Rectal smooth muscle tissue (tissue), 1 donor: ENCODE measurements around the gene TANGO2.

Source experiments
- H3K27ac ChIP-seq: one replicate; pipeline ENCODE4 v1.7.0; 2013; ENCODE audit warnings: low read depth, low read length, inconsistent platforms
- H3K27me3 ChIP-seq: one replicate; pipeline ENCODE4 v1.7.0; 2013; ENCODE audit warnings: low read length; ENCODE audit not compliant: control insufficient read depth, insufficient read depth
- H3K36me3 ChIP-seq: one replicate; pipeline ENCODE4 v1.7.0; 2013; ENCODE audit warnings: low read length; ENCODE audit not compliant: control insufficient read depth, insufficient read depth
- H3K4me1 ChIP-seq: one replicate; pipeline ENCODE4 v1.7.0; 2013; ENCODE audit warnings: low read length; ENCODE audit not compliant: control insufficient read depth, insufficient read depth
- H3K4me3 ChIP-seq: one replicate; pipeline ENCODE4 v1.7.0; 2013; ENCODE audit warnings: low read length
- H3K9ac ChIP-seq: one replicate; pipeline ENCODE4 v1.7.0; 2013; ENCODE audit warnings: low read length

TANGO2 gene

GRCh38 chr22:20020533-20021195, at the start of gene TANGO2:
Gene TANGO2, plus strand, starts transcription at chr22:20021110. Its CDS starts 15,689 bp downstream, at chr22:20036799.
- Histone ChIP-seq H3K36me3 (no peaks in the 10 kb centered on the region), H3K9ac (peak within 1 kb of the TSS; percentile 82), H3K27ac (peak within 1 kb of the TSS; percentile 74), H3K4me3 (peak within 1 kb of the TSS; percentile 92), H3K27me3 (no peaks in the 10 kb centered on the region), H3K4me1 (peaks cover 19% of the 10 kb centered on the region)

DNA sequence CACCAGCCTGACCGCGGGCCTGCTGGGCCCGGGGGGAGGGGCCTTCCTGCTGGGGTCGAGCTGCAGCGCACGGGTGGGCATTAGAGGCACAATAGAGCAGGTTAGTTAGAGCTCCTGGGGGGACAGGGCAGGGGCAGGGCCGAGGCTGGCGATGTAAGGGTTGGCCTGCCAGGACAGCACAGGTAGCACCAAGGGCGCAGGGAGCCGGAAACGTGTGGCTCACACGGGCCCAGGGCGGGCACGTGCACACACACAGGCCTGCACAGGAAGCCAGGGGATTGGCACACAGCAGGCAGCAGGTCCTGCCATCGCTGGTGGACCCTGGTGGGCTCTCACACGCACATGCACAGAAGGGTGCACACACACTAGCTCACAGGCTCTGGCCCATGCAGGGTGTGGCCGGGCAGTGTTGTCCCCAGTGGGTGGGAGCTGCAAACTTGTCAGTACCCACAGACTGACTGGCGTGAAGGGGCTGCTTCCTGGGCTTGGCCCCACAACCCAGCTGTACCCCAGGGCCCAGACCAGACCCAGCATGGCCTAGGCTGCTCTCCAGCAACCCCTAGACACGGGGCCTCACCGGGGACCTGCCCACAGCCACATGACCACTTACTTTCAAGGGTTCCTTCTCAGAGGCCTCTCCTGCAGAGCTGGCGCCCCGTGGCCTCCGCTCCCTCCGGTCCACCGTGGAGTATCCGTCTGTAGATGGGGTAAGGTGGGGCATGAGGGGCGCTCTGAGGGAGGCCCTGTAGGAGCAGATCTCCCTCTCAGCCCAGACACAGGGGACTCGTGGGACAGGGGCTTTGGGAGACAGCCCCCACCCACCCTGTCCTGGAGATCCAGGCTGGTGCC, 49.4 kb upstream of the TANGO2 start:
- H3K27ac ChIP-seq, result no peak overlapping the region
- H3K4me3 ChIP-seq, result no peak overlapping the region
- no peaks in the 10 kb centered on the region for H3K27me3 ChIP-seq
- H3K4me1 ChIP-seq, result peaks cover 3% of the 10 kb centered on the region
- H3K9ac ChIP-seq, result no peak overlapping the region
- peaks cover 22% of the 10 kb centered on the region for H3K36me3 ChIP-seq

DNA sequence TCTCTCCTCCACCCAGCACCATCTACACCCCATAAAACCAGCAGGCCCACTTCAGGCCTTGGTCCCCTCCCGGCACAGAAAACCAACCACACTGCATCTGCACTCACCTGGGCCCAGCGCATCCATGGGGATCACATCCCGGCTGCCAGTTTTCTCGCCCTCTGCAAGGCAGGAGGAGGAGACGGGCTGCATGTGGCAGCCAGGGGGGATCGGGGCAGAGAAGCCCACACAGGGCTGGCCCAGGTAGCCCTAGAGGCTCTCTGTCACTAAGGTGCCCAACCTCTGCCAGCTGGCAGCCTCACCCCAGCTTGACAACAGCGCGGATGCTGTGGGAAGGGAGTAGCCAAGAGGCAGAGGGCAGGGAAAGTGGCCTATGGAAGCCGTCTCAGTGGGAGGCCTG, 48.7 kb upstream of the TANGO2 start:
- H3K36me3 ChIP-seq, result peaks cover 18% of the 10 kb centered on the region
- H3K9ac ChIP-seq, result no peak overlapping the region

DNA sequence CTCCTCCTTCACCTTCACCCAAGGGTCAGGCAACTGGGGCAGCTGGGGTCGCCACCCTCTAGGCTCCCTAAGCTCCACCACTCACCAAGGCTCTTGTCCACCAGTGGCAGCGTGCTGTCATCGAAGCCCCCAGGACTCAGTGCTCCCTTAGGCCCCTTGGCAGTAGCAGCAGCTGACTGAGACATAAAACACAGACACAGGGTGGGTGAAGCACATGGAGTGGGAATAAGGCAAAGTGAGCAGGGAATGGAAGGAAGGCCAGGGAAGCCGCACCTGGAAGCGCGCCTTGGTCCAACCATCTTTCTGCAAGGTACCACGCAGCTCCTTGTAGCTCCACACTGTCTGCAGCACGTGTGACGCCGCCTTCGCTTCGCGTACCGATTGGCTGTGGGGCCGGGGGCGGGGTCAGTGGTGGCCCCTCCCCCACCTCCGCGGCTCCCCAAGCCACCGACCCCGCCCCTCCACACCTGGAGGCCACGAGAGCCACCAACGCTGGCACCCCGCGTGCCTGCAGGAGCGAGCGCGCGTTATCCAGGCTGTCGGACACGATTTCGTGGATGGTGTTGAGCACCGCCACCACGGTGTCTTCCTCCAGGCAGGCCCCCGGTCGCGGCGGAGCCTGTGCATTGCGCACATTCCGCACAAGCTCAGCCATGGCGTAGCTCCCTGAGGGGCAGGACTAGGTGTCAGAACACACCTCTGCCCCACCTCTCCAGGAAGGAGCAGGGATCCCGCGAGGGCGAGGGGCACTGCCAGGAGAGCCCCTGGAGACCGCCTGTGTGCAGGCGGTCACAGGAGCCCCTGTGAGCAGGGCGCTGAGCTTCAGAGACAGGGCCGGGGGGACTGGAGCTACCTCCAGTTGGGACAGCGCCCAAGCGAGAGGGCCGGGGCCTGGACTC, 48.0 kb upstream of the TANGO2 start:
- Histone ChIP-seq H3K9ac (no peak overlapping the region), H3K4me1 (peaks cover 3% of the 10 kb centered on the region), H3K4me3 (no peak overlapping the region), H3K36me3 (peaks cover 17% of the 10 kb centered on the region), H3K27ac (no peak overlapping the region), H3K27me3 (no peaks in the 10 kb centered on the region)

More for the DNA sequence above, 48.7 kb upstream of the TANGO2 start:
- Histone ChIP-seq H3K27ac (no peak overlapping the region), H3K27me3 (no peaks in the 10 kb centered on the region), H3K4me1 (peaks cover 3% of the 10 kb centered on the region), H3K4me3 (no peak overlapping the region)

DNA sequence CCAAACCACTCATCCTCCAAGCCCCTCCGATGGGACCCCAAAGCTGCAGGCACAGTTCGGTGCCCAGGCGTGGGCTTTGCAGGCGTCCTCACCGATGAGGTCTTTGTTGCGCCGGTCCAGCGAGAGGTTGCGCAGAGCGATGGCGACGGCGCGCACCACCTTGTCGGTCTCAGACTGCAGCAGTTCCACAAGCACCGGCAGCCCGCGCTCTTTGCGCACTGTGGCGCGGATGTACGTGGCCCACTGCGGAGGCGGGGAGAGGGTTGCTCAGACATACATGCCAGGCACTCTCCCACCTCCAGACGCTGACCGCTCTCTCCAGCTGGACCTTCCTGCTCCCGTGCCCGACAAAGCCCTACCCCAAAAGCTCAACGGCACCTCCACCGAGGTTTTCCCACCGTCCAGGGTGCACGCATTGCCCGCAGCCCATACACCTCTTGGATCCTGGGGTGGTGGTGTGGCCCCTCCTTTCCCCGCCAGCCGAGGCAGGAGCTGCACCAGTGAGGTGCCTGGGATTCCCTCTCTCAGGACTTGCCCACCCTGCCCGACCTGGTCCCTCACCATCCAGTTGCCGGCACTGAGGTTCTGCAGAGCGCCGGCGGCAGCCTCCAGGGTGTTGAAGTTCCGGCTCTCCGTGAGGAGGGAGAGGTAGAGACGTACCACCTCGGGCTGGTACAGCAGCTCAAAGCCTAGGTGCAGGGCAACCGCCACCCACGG, 47.2 kb upstream of the TANGO2 start:
- Histone ChIP-seq H3K4me1 (peaks cover 3% of the 10 kb centered on the region), H3K36me3 (peaks cover 18% of the 10 kb centered on the region), H3K9ac (no peak overlapping the region), H3K27me3 (no peaks in the 10 kb centered on the region), H3K4me3 (no peak overlapping the region), H3K27ac (no peak overlapping the region)

DNA sequence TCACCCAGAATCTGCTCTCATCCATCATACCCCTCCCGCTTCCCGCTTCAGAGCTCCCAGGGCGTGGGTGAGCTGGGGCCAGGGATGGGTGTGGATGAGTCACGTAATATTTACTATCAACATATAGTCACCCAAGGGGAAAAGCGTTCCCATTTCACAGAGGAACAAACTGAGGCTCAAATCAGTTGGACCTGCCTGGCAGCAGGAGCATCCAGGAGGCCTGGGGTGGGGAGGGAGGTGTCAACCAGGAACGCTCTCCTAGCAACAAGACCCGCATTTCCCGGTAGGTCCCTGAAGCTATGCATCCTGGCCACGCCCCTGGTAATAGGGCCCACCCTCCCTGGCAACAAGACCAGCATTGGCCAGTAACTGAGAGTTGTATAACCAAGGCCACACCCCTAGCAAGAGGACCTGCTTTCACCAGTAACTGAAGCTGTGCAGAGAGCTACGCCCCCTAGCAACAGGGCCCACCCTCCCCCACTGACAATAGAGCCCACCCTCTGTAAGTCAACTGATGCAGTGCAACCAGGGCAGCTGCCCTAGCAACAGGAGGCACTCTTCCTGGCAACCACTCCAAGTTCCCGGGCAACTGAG, 46.5 kb upstream of the TANGO2 start:
- H3K4me1 ChIP-seq, result peaks cover 3% of the 10 kb centered on the region
- H3K36me3 ChIP-seq, result peaks cover 13% of the 10 kb centered on the region

GRCh38 chr22:19974935-19975706, 45.8 kb upstream of the TANGO2 start:
- Histone ChIP-seq H3K27ac (no peak overlapping the region), H3K4me3 (no peak overlapping the region), H3K36me3 (peaks cover 13% of the 10 kb centered on the region), H3K4me1 (peaks cover 3% of the 10 kb centered on the region), H3K27me3 (no peaks in the 10 kb centered on the region), H3K9ac (no peak overlapping the region)

More for the DNA sequence above, 46.5 kb upstream of the TANGO2 start:
- no peak overlapping the region for H3K9ac ChIP-seq
- H3K27ac ChIP-seq, result no peak overlapping the region
- no peak overlapping the region for H3K4me3 ChIP-seq
- no peaks in the 10 kb centered on the region for H3K27me3 ChIP-seq

DNA sequence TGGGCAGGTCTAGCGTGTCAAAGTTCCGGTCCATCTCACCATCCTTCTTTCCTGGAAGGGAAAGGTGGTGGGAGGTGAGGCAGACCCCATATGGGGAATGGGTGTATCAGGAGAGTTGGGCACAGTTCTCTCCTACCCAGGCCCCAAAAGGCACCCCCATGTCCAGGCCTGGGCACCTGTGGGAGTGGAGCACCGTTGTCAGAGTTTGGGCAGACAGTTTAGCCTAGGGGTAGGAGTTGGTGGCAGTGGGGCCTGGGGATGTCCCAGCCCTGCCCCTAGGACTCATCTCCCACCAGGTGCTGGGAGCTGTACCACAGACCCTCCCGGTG, 45.2 kb upstream of the TANGO2 start:
- Histone ChIP-seq H3K4me3 (no peak overlapping the region), H3K36me3 (peaks cover 13% of the 10 kb centered on the region), H3K9ac (no peak overlapping the region), H3K27ac (no peak overlapping the region), H3K27me3 (no peaks in the 10 kb centered on the region), H3K4me1 (peaks cover 3% of the 10 kb centered on the region)

DNA sequence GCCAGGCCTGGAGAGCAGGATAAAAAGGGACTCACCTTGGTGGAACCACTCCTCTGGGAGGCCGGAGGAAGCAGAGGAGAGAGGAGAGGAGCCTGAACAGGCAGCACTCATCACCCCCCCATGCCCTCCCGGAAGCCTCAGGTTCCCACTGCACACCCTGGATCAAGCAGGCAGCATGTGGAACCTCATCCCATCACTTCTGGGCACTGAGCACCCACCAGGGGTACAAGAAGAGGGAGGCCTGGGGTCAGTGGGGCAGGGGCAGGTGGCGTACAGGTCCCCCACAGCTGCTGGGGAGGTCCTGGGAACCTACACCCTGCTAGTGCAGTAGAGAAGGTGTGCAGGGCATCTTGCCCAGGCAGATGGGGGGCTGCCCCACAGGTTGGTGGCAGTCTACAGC, 44.2 kb upstream of the TANGO2 start:
- no peak overlapping the region for H3K27ac ChIP-seq

DNA sequence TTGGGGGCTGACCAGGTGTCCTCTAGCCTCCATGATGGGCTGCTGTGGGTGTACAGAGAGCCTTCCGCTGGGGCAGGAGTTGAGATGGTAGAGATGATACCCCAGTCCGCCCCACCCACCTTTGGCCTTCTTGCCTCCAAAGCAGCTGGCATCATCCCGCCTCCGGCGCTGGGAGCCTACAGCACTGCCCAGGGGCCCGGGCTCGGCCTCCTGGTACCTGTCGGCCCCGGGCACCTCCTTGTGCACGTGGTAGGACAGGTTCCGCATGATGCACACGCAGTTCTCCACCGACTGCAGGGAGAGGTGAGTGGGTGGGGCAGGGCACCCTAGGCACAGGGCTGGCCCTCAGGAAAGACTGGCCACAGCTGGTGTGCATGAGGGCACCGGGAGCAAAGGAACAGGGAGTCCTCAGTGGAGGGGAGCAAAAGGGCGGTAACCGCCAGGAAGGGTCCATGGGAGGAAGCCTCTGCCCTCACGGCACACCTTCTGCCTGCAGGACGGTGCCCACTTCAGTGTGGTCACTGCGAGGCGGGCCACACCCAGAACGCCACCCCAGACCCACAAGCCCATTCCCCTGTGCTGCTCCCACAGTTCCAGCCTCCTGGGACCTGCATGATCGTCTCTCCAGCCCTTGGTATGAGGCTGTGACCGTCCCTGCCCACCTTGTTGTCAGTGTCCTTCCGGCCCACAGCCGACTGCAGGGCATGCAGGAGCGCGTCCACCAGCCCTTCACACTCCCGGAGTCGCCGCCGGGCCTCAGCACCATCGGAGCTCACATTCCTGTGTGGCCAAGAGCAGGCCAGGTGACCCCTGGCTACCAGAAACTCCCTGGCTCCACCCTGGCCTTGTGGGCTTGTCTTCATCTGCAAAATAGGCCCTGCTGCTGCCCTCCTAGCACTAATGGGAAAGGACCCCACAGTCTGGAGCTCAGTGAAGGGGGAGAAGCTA, 43.3 kb upstream of the TANGO2 start:
- Histone ChIP-seq H3K27me3 (no peaks in the 10 kb centered on the region), H3K27ac (no peak overlapping the region), H3K9ac (no peak overlapping the region), H3K4me3 (no peak overlapping the region), H3K4me1 (peaks cover 3% of the 10 kb centered on the region), H3K36me3 (peaks cover 7% of the 10 kb centered on the region)

More for the DNA sequence above, 44.2 kb upstream of the TANGO2 start:
- peaks cover 11% of the 10 kb centered on the region for H3K36me3 ChIP-seq
- H3K27me3 ChIP-seq, result no peaks in the 10 kb centered on the region
- no peak overlapping the region for H3K4me3 ChIP-seq
- peaks cover 3% of the 10 kb centered on the region for H3K4me1 ChIP-seq
- no peak overlapping the region for H3K9ac ChIP-seq
